Measurements from ENCODE around the gene KRTAP12-1.
A peak's percentile ranks its signal among the peaks of the same experiment; 100 is the strongest.
"Not testable (repeated sequence)": the region's sequence is repeated elsewhere in the genome, so short reads cannot be mapped to it uniquely, and the experiment has no call there.

KRTAP12-1 gene

DNA sequence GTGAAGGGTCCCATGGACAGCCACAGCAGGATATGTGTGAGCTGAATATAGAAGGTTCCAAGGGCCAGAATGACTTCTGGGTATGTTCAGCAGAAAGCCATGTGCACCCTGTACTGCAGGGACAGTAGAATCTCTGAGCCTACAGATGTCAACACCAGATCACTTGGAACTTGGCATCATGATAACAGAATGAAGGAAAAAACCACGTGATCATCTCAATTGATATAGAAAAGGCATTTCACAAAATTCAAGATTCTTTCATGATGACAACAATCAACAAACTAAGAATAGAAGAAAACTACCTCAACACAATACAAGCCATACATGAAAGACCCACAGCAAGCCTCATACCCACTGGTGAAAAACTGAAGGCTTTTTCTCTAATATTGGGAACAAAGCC is 14.4 kb downstream of the KRTAP12-1 start:
- no peak for DNase-seq (ENCODE audit: low read depth in 2 of 2)

DNA sequence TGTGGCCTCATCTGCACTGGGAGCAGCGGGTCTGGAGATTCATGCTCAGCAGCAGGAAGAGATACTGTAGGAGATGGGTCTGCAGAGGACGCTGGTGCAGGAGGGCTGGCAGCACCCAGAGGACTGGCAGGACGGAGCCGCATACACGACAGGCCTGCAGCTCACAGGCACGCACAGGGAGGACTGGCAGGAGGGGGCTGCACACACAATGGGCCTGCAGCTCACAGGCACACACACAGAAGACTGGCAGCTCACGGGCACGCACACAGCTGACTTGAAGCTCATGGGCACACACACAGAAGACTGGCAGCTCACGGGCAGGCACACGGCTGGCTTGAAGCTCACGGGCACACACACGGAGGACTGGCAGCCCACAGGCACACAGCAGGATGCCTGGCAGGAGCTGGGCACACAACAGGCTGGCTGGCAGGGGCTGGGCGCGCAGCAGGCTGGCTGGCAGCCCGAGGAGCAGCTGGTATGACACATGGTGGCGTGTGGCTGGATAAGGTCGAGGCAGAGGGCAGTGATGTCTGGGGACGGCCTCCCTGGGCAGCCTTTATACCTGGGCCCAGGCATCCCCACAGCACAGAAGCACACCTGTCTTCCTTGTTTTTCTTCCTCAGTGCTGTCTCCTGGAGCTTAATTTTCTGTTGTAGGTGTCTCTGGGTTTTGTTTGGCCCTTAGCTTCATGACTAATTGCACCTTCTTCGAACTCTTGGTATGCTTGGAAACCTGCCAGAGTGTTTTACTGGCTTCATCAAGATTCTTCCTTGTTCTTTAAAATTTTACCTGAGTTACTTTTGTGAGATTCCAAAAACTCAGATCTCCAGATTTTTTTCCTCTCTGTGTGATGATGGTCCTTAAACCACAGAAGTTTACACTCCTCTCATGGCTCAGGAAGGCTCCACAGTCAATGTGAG is 15.3 kb downstream of the KRTAP12-1 start, which contains the start of gene KRTAP12-2:
Gene KRTAP12-2, minus strand, starts transcription at position 527 of the 920 bp plus-strand sequence. Its CDS starts 41 bp downstream, at position 486.
- DNase-seq (ENCODE audit: low read depth in 2 of 2), result no peak

DNA sequence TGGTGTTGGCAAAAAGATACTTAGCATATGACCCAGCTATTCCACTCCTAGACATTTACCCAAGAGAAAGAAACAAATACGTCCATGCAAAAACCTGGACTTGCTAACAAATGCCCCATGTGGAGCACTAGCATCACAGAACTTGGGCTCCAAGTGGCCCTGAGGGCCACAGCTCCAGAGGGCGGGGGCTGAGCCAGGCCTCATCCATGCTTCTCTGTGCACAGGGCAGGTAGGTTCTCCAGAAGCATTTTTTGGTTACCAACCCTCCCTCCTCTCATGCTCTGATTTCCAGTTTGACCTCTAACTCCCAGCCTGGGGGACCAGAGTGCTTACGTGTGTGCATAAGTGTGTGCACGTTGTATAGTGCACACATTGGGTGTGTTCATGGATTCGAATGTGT is 17.3 kb downstream of the KRTAP12-1 start:
- no peak for DNase-seq (ENCODE audit: low read depth in 2 of 2)

DNA sequence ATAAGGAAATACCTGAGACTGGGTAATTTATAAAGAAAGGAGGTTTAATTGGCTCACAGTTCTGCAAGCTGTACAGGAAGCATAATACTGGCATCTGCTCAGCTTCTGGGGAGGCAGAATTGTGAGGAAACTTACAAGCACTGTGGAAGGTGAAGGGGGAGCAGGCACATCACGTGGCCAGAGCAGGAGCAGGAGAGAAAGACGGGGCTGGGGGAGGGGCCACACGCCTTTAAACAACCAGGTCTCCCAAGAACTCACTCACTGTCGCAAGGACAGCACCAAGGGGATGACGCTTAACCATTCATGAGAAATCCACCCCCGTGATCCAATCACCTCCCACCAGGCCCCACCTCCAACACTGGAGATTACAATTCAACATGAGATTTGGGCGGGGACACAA is 20.4 kb downstream of the KRTAP12-1 start:
- not testable (repeated sequence) for DNase-seq (ENCODE audit: low read depth in 2 of 2)

DNA sequence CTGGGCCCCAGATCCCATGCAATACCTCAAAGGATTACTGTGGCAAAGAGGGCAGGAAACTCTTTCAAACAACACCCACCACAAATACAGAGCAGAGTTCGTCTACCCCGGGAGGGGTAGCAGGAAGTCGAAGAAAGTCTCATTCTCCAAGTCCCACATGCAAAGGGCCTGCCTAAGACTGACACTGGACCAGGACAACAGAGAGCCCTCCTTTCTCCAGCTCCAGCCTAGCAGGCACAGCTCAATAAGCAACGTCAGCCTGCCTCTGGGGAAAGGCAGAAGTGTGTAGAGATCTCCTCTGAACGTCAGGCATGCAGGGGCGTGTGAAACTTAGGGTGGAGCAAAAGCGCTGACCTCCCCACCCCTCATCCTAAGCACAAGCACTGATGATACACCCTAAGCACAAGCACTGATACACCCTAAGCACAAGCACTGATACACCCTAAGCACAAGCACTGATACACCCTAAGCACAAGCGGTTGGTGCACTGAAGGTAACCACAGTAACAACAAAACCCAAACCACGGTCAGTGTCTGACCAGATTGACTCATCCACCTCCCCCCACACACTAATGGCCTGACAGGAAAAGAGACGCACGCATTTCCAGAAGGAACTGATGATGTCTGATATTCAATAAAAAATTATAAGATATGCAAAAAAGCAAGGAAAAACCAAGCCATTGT is 22.9 kb downstream of the KRTAP12-1 start:
- no peak for DNase-seq (ENCODE audit: low read depth in 2 of 2)

DNA sequence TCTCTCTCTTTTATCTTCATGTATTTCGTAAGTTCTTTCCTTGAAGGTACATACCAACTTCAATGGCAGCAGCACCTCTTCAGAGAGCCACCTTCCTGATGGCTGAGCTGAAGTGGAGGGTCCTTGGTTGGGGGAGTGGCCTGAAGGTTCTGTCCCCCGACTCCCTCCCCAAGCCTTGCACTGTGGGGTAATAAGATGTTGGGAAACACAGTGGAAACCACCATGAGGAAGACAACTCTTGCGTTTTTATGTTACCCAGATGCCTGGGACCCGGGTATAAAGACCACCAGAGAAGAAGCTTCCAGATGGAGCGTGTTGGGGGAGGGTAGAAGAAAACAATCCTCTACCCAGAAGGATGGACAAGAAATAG is 23.4 kb downstream of the KRTAP12-1 start:
- DNase-seq (ENCODE audit: low read depth in 2 of 2), result no peak

DNA sequence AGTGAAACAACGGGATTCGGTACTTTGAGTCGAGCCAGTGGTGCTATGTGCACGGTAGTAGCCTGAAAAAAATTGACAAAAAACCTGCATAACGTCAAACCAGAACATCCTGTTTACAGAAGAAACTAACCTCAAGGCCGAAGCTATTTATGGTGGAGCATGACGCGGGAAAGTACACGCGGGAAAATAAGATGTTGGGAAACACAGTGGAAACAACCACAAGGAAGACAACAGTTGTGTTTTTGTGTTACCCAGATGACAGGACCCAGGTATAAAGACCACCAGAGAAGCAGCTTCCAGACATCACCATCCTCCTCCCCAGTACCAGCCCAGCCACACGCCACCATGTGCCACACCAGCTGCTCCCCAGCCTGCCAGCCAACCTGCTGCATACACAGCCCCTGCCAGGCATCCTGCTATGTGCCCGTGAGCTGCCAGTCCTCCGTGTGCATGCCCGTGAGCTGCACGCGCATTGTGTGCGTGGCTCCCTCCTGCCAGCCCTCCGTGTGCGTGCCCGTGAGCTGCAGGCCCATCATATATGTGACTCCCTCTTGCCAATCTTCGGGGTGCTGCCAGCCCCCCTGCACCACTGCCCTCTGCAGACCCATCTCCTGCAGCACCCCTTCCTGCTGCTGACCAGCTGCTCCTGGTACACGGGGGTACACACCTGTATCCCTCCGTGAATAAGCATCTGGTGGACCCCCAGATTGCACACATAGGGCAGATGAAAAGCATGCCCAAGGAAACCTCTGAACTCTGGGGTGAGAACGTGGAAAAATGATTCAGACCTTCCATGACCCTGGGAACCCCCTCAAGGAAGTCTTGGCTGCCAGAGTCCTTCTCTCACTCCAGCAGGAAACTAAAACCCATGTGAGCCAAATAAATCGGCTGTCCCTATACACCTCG is 24.1 kb downstream of the KRTAP12-1 start, which contains the start of gene KRTAP12-3:
Gene KRTAP12-3, plus strand, starts transcription at position 298 of the 906 bp plus-strand sequence. Its CDS starts 48 bp downstream, at position 346.
- DNase-seq (ENCODE audit: low read depth in 2 of 2), result peak in 1 of 2 donors; percentile 15

DNA sequence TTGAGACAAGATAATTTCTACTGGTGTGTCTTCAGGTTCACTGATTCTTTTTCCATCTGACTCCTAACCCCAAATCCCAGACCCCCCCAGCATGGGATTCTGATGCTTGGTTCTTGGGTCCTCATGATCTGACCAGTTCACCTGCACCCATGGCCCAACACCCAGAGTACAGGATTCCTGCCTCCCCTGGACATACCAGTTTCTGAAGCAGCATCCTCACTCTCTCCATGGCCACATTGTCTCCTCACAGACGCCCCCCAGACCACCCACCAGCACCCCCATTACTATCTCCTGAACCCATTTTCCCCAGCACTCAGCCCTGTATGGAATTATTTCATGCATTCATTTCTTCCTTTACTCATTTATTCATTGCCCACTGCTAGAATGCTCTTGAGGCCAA is 25.1 kb downstream of the KRTAP12-1 start:
- DNase-seq (ENCODE audit: low read depth in 2 of 2), result no peak

DNA sequence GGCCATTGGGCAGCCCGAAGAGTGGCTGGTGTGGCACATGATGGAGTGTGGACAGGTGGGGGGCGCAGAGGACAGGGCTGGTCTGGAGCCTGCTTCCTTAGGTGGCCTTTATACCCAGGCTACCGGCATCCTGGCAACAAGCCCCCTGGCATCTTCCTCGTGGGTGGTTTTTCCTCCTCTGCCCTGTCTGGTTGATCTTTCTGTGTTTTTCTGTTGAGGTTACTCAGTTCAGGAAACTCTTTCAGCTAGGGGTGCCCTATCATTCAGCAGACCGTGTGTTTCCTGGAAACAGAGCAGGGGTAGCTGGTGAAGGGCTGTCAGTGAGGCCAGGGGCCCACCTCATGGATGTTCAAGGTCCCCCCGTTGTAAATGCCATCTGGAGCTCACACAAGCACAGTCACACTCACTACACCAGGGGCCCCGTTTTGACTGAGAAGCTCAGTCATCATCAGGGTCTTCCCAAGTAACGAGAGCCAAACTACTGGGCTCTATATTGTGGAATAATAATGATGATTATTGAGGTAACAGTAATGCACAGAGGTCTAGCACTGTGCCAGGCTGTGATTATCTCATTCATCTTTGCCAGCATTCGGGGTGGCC is 27.3 kb downstream of the KRTAP12-1 start, which contains the start of gene KRTAP12-4:
Gene KRTAP12-4, minus strand, starts transcription at position 84 of the 600 bp plus-strand sequence. Its CDS starts 45 bp downstream, at position 39.
- no peak for DNase-seq (ENCODE audit: low read depth in 2 of 2)

DNA sequence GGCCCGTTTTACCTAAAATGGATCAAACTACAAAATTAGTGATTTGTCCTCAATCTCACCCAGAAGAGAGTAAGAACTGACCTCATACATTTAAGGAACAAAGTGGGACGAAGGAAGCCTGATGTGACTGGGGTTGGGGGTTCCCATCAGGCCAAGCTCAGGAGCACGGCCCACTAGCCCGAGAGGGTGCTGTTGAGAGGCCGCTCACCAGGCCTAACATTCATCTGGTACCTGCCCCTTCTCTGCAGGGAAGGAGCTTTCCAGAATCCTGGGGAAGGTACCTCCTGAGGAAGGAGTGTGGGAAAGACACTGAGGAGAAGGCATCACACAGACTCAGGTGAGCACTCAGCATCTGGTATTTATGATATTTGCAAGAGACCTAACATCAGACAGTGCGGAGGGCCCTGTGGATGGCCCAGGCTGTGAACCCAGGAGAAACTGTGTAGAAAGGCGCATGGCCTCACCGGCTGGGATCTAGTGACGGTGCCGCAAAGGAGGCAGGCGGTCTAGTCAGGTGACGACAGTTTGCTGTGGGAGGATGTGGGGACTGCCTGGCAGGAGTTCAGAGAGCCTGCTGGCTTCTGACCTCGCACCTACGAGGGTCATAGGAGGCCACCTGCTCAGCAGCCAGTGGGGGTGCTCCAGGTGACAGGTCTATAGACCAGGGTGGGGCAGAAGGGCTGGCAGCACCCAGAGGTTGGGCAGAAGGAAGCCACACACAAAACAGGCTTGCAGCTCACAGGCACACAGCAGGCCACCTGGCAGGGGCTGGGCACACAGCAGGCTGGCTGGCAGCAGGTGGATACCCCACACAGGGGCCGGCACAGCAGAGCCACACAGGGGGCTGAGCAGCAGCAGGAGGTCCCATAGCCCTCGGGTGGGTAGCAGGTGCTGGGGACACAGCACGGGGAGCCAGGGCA is 28.0 kb downstream of the KRTAP12-1 start:
- DNase-seq (ENCODE audit: low read depth in 2 of 2), result peak in 1 of 2 donors; percentile 18

DNA sequence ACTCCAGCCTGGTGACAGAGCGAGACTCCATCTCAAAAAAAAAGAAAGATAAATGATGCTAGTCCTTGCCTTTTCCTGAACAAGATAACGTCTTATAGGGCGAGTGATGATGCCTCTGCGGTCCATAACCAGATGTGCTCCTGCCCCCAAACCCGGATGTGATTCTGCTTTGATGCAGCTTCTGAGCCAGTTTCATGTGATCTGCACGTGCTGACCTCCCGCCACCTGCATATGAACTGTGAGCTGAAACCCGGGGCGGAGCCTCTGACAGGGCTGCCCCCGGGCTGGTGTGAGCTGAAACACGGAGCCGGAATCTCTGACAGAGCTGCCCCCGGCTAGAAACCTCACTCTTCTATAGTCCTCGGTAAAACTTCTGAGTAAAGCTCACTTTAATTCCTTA is 28.8 kb downstream of the KRTAP12-1 start:
- DNase-seq (ENCODE audit: low read depth in 2 of 2), result no peak

DNA sequence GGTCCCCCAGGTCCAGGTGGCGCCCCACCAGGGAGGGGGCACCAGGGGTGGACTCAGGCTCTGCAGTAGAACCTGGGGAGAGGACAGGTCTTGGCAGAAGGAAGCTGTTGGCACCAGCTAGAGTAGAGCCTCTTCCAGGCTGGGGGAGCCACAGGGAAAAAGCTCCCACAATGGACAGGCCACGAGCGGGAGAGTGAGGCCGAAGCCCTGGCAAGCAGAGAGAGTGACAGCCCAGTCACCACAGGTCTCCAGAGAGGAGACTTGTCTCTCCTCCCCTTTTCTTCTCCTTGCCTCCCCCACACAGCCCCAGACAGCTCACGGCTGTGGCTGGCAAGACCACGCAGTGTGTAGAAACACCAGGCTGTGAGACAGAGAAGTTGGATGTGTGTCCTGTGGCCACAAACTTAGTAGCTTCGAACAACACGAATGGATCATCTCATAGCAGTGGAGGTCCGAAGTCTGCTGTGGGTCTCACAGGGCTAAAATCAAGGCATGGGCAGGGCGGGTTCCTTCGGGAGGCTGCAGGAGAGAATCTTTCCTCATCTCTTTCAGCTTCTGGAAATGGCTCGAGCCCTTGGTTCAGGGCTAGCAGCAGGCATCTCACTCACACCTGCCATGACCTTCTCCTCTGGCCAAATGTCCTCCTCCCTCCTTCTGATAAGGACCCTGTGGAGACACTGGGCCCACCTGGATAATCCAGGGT is 30.8 kb downstream of the KRTAP12-1 start:
- DNase-seq (ENCODE audit: low read depth in 2 of 2), result no peak

DNA sequence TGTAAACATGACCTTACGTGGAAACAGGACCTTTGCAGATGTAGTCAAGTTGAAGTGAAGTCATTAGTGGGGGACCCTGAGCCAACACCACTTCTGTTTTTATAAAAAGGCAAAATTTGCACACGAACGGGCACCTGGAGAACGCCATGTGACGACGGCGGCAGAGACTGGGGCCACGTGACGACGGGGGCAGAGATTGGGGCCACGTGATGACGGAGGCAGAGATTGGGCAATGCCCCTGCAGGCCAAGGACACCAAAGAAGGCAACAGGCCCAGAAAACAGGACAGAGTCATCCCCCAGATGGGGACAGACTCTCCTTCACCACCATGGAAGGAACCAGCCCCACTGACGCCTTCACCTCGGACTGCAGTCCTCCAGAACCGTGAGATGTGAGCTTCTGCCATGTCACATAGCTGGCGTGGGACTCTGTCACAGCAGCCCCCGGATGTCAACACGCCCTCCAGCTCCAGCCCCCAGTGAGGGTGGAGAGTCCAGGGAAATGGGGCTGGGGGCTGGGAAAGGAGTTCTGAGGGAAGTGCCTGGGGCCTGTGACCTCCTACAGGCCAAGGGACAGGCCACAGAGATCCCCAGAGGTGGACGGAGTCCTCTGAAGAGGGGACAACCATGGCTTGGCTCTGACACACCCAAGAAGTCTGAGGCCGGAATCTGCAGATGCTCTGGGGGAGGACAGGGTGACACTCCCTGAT is 31.5 kb downstream of the KRTAP12-1 start:
- no peak for DNase-seq (ENCODE audit: low read depth in 2 of 2)

DNA sequence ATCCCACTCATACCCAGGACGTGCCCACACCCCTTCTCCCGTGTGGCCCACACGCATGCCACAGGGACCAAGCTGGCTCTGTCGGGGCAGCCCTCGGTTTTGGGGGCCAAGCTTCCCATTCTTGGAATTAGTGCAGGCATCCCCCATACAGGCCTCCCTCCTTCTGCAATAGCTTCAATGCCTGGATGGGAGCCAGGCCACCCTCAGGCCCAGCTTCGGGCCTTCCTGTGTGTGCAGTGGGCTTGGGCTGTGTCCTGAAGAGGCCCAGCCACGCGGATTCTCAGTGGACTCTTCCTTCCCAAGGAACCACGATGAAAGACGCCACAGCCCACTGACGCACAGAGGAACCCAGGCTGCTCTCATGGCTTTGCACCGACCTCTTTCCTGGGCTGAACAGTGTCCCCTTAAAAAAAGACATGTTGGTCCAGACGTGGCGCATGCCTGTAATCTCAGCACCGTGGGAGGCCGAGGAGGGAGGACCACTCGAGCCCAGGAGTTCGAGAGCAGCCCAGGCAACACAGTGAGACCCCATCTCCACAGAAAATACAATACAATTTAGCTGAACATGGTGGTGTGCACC is 32.4 kb downstream of the KRTAP12-1 start:
- DNase-seq (ENCODE audit: low read depth in 2 of 2), result no peak

DNA sequence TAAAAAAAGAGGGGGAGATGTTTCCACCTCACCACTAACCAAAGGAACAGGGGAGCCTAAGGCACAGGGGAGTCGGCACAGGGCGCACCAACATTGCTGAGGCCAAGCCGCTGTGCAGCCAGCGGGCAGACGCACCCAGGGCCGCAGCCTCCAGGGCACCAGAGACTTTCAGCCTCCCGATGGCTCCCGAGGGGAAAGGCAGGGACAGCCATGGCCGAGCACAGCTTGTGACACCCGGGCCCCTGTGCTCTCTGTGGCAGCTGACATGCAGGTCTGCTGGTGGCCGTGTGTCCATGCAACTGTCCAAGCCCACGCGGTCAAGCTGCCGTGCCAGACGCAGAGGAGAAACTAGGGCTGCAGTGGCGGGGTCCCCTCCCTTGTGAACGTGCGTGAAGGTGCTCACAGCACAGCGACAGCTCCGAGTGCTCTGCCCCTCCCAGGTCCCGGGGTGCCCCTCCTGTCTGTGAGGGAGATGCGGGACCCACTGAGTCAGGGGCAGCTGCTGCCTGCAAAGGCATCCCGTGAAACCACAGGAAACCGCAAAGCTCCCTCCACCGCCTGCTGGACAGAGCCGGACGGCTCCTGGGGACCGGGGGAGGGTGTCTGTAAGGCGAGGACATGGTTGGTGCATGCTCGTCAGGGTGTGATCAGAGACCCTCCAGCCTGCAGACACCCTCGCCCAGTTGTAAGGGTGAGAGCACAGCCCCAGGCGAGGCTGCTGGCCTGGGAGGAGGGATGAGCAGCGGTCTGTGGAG is 33.2 kb downstream of the KRTAP12-1 start:
- DNase-seq (ENCODE audit: low read depth in 2 of 2), result no peak

DNA sequence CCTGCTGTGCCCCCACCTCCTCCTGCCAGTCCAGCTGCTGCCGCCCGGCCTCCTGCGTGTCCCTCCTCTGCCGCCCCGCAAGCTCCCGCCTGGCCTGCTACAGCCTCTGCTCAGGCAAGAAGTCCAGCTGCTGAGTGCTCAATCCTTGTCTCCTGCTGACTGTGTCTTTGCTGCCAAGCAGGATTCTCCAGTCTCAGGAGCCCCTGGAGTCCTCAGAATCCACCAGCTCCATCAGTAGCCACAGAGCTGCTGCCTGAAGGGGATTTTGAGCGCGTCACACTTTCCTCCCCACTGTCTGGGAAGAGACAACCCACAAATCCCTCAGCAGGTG is 34.8 kb downstream of the KRTAP12-1 start:
- DNase-seq (ENCODE audit: low read depth in 2 of 2), result no peak

DNA sequence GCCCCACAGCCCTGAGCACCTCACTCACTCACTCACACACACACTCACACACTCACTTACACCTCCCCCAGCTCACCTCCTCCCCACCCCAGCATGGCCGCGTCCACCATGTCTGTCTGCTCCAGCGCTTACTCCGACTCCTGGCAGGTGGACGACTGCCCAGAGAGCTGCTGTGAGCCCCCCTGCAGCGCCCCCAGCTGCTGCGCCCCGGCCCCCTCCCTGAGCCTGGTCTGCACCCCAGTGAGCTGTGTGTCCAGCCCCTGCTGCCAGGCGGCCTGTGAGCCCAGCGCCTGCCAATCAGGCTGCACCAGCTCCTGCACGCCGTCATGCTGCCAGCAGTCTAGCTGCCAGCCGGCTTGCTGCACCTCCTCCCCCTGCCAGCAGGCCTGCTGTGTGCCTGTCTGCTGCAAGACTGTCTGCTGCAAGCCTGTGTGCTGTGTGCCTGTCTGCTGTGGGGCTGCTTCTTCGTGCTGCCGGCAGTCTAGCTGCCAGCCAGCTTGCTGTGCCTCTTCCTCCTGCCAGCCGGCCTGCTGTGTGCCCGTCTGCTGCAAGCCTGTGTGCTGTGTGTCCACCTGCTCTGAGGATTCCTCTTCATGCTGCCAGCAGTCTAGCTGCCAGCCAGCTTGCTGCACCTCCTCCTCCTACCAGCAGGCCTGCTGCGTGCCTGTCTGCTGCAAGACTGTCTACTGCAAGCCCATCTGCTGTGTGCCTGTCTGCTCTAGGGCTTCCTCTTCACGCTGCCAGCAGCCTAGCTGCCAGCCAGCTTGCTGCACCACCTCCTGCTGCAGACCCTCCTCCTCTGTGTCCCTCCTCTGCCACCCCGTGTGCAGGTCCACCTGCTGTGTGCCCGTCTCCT is 35.4 kb downstream of the KRTAP12-1 start, which contains the start of gene KRTAP10-11:
Gene KRTAP10-11, plus strand, starts transcription at position 49 of the 856 bp plus-strand sequence. Its CDS starts 45 bp downstream, at position 94.
- not testable (repeated sequence) for DNase-seq (ENCODE audit: low read depth in 2 of 2)
